ENCODE measurements around the gene MRPS12. TPM values are rescaled to one million over a fixed set of nuclear protein-coding genes. Genes with fewer than 3 reads are reported as not detected.

Gene MRPS12
- total RNA-seq, 1 donor from 2014 or later: 67.6 TPM

DNA sequence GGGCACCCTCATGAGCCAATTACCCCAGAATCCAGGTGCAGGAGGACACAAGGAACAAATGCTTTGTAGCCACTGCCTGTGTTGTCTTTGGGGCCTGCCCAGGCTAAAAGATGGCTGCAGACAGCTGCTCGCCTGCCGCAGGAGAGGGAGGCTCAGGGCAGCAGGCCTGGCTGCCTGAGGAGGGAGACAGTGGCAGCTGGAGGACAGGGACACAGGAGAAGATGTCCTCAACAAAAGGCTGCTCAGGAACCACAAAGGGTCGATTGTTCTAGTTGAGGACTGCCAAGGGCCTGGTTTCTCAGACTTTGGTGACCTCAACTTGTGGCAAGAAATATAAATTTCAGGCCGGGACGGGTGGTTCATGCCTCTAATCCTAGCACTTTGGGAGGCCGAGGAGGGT is 39.0 kb upstream of the MRPS12 start:
- intact Hi-C loops (cut with micrococcal nuclease): no loop called here
- peak overlapping the region; percentile 65 for H3K27ac ChIP-seq (replicated peaks)
- H3K36me3 ChIP-seq: peaks cover 43% of the 10 kb centered on the region
- no peak overlapping the region for H3K4me3 ChIP-seq
- DNase-seq: no peak
- H3K4me1 ChIP-seq: peaks cover 43% of the 10 kb centered on the region
- H3K27me3 ChIP-seq (ENCODE audit: low read depth): no peaks in the 10 kb centered on the region
- H3K9me3 ChIP-seq (replicated peaks): no peaks in the 10 kb centered on the region
- TF ChIP-seq, protein P1, sequence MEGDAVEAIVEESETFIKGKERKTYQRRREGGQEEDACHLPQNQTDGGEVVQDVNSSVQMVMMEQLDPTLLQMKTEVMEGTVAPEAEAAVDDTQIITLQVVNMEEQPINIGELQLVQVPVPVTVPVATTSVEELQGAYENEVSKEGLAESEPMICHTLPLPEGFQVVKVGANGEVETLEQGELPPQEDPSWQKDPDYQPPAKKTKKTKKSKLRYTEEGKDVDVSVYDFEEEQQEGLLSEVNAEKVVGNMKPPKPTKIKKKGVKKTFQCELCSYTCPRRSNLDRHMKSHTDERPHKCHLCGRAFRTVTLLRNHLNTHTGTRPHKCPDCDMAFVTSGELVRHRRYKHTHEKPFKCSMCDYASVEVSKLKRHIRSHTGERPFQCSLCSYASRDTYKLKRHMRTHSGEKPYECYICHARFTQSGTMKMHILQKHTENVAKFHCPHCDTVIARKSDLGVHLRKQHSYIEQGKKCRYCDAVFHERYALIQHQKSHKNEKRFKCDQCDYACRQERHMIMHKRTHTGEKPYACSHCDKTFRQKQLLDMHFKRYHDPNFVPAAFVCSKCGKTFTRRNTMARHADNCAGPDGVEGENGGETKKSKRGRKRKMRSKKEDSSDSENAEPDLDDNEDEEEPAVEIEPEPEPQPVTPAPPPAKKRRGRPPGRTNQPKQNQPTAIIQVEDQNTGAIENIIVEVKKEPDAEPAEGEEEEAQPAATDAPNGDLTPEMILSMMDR (IDR thresholded peaks at IDR 0.05; ENCODE audit: borderline replicate concordance): no peak

DNA sequence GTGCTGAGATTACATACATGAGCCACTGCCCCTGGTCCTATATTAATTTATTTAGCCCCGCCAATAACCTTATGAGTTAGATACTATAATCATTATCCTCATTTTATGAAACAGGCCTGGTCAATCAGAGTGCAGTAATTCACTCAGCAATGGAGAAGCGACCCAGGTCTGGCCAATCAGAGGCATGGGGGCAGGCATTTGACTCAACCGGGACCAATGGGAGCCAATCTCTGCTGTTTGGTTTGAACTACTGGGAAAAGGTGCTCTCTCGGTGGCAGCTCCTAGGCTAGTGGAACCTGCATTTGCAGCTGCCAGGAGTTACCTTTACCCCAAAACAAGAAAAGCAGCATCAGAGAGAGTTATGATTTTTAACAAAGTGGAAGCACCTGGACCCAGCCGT is 37.9 kb upstream of the MRPS12 start:
- Histone ChIP-seq H3K36me3 (peaks cover 38% of the 10 kb centered on the region), H3K27ac (replicated peaks) (peak overlapping the region; percentile 36), H3K4me3 (no peak overlapping the region)

DNA sequence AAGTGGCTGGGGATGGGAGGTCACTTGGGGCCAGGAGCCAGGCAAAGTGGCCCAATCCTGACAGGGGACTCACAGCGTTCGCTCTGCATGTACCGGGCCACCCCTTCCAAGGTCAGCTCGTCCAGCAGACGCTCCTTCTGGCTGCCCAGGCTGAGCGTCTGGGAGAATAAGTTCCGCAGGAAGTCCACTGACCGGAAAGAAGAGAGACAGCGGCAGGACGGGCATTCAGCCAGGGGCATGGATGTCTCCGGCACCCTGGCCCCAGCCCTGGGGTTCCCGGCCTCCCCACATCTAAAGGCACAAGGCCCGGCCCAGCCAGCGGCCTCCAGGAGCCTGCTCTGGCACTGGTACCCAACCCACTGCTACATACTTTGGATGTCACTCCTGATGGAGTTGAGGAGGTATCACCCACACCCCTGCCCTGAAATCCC is 37.4 kb upstream of the MRPS12 start:
- H3K4me1 ChIP-seq: peaks cover 54% of the 10 kb centered on the region
- intact Hi-C loops (cut with micrococcal nuclease): no loop called here
- TF ChIP-seq, protein P1 (IDR thresholded peaks at IDR 0.05; ENCODE audit: borderline replicate concordance): no peak
- H3K4me3 ChIP-seq: no peak overlapping the region
- H3K9me3 ChIP-seq (replicated peaks): no peaks in the 10 kb centered on the region
- DNase-seq: no peak
- peaks cover 33% of the 10 kb centered on the region for H3K36me3 ChIP-seq
- no peaks in the 10 kb centered on the region for H3K27me3 ChIP-seq (ENCODE audit: low read depth)
- H3K27ac ChIP-seq (replicated peaks): peak overlapping the region; percentile 36

More for the DNA sequence above, 37.9 kb upstream of the MRPS12 start:
- TF ChIP-seq, protein P1 (IDR thresholded peaks at IDR 0.05; ENCODE audit: borderline replicate concordance): no peak
- DNase-seq: no peak
- intact Hi-C loops (cut with micrococcal nuclease): no loop called here
- H3K27me3 ChIP-seq (ENCODE audit: low read depth): no peaks in the 10 kb centered on the region
- peaks cover 49% of the 10 kb centered on the region for H3K4me1 ChIP-seq
- H3K9me3 ChIP-seq (replicated peaks): no peaks in the 10 kb centered on the region

DNA sequence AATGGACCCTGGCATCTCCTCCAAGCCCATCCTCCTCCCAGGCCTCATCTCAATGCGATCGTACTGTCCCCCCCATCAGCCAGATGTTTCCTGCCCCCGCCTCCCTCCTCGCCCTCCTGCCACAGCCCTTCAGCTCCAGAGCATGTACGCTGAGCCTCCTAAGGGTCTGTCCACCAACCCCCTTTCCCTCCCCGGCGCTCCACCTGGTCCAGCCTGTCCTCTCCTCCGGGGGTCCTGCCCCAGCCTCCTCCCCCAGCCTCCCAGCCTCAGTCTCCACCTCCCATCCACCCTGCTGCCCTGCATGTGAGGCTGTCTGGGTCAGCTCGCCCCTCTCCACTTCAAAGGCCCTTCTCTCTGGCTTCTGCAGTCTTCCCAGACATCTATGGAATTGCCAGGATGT is 35.8 kb upstream of the MRPS12 start:
- Histone ChIP-seq H3K9me3 (replicated peaks) (no peaks in the 10 kb centered on the region), H3K4me3 (no peak overlapping the region), H3K27me3 (ENCODE audit: low read depth) (no peaks in the 10 kb centered on the region), H3K36me3 (peaks cover 17% of the 10 kb centered on the region), H3K27ac (replicated peaks) (no peak overlapping the region), H3K4me1 (peaks cover 65% of the 10 kb centered on the region)
- DNase-seq: no peak
- intact Hi-C loops (cut with micrococcal nuclease): no loop called here
- TF ChIP-seq, protein P1 (IDR thresholded peaks at IDR 0.05; ENCODE audit: borderline replicate concordance): no peak

DNA sequence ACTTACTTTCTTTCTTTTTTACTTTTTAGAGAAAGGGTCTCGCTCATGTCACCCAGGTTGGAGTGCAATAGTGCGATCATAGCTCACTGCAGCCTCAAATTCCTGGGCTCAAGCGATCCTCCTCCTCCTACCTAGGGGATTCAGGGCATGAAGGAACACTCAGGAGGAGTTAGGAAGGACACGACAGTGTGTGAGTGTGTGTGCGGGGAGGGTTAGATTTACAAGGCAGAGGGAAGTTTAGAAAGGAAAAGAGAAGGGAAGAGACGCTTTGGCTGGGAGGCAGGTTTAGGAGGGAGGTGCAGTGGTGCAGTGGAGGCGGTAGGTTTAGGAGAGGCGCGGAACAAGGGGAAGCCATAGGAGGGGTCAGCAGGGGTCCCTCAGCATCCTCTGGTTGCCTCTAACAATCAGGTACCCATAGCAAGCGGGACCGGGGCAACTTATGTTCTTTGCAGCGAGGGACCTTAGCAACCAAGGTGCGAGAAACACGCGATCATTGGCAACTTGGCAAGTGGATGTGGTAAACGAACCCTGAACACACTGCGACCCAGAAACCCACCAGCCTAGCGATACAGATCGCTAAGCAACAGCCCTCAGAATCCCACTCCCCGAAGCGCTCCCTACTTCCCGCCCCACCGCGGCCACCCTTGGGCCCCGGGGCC is 31.8 kb upstream of the MRPS12 start:
- Histone ChIP-seq H3K27ac (replicated peaks) (peak overlapping the region; percentile 92), H3K27me3 (ENCODE audit: low read depth) (no peaks in the 10 kb centered on the region), H3K36me3 (no peaks in the 10 kb centered on the region), H3K4me3 (peak overlapping the region; percentile 94), H3K4me1 (peaks cover 50% of the 10 kb centered on the region), H3K9me3 (replicated peaks) (no peaks in the 10 kb centered on the region)
- no peak for DNase-seq
- intact Hi-C loops (cut with micrococcal nuclease): no loop called here
- TF ChIP-seq, protein P1 (IDR thresholded peaks at IDR 0.05; ENCODE audit: borderline replicate concordance): no peak
